Endodermal cell (in vitro differentiated cells): ENCODE data around the gene MTAP. TPM values are rescaled to one million over a fixed set of nuclear protein-coding genes. Genes with fewer than 3 reads are reported as not detected.

Experiments
- DNase-seq: peaks from one replicate; pipeline ENCODE4 v3.0.0-alpha.2; 2017
- H3K27ac ChIP-seq: 2 replicates; pipeline ENCODE4 v1.5.1; 2013; ENCODE audit warnings: mild to moderate bottlenecking, low read depth, low read length, moderate library complexity
- H3K27me3 ChIP-seq: 2 replicates; pipeline ENCODE4 v1.6.1; 2013; ENCODE audit warnings: mild to moderate bottlenecking, low read length, moderate library complexity; ENCODE audit not compliant: insufficient read depth, control insufficient read depth, poor library complexity, severe bottlenecking
- H3K36me3 ChIP-seq: 2 replicates; pipeline ENCODE4 v1.7.0; 2013; ENCODE audit warnings: mild to moderate bottlenecking, low read length, moderate library complexity; ENCODE audit not compliant: control insufficient read depth, insufficient read depth
- H3K4me1 ChIP-seq: one replicate; pipeline ENCODE4 v1.7.0; 2013; ENCODE audit warnings: low read length; ENCODE audit not compliant: control insufficient read depth, insufficient read depth
- H3K4me3 ChIP-seq: 2 replicates; pipeline ENCODE4 v1.5.1; 2013; ENCODE audit warnings: mild to moderate bottlenecking, low read length, moderate library complexity
- H3K9ac ChIP-seq: 2 replicates; pipeline ENCODE4 v1.6.1; 2013; ENCODE audit warnings: mild to moderate bottlenecking, low read length, moderate library complexity; ENCODE audit not compliant: poor library complexity, severe bottlenecking; ENCODE audit errors: extremely low read depth
- H3K9me3 ChIP-seq: 2 replicates; pipeline ENCODE4 v1.6.1; 2013; ENCODE audit warnings: mild to moderate bottlenecking, low read length, moderate library complexity; ENCODE audit not compliant: control insufficient read depth
- H3K27ac Mint-ChIP-seq: 2 replicates; pipeline ENCODE4 v1.8.0; 2020; ENCODE audit warnings: mixed read lengths
- H3K27me3 Mint-ChIP-seq: 2 replicates; pipeline ENCODE4 v1.8.0; 2021; ENCODE audit warnings: mild to moderate bottlenecking, mixed read lengths; ENCODE audit not compliant: insufficient read depth
- H3K36me3 Mint-ChIP-seq: 2 replicates; pipeline ENCODE4 v1.8.0; 2020; ENCODE audit warnings: low read depth, mixed read lengths
- H3K4me1 Mint-ChIP-seq: 2 replicates; pipeline ENCODE4 v1.8.0; 2020; ENCODE audit warnings: mixed read lengths
- H3K4me3 Mint-ChIP-seq: 2 replicates; pipeline ENCODE4 v1.8.0; 2020; ENCODE audit warnings: mild to moderate bottlenecking, moderate library complexity, mixed read lengths
- H3K9me3 Mint-ChIP-seq: 2 replicates; pipeline ENCODE4 v1.8.0; 2020; ENCODE audit warnings: mild to moderate bottlenecking, mixed read lengths
- CTCF ChIP-seq: fragments of 200-600 bp; sonication (generic); conservative IDR thresholded peaks from 2 replicates; pipeline ENCODE4 v1.5.0; 2021; ENCODE audit warnings: antibody characterized with exemption, mild to moderate bottlenecking
- WGBS, 2 experiments: methylation state at CpG; one replicate each; pipeline versions ENCODE4 v1.1.5 to v1.1.7; 2013; ENCODE audit warnings: missing lambda C conversion rate in 2 of 2, mixed read lengths in 1 of 2; ENCODE audit not compliant: insufficient coverage in 1 of 2, insufficient read length in 1 of 2; 5-methylcytosine and 5-hydroxymethylcytosine counted together
- total RNA-seq, 2 donors: library from RNA; stranded (reverse); fragmentation: NEBNext Ultra II Directional in 1 of 2; extraction: Animal tissue kit (Norgen Biotek cat#: 25700) in 1 of 2; gene quantifications; 2 replicates in 1 of 2; 3 replicates in 1 of 2; pipeline ENCODE4 v1.2.1, GENCODE V29; 2021

MTAP gene
- total RNA-seq, 2 donors from 2014 or later: 81.0 to 99.0 TPM

GRCh38 chr9:21890696-21891095 is 88.3 kb downstream of the MTAP start:
- H3K27me3 ChIP-seq: no peaks in the 10 kb centered on the region
- TF ChIP-seq CTCF: no peak
- H3K4me1 Mint-ChIP-seq: no peaks in the 10 kb centered on the region
- peaks cover 81% of the 10 kb centered on the region for H3K36me3 Mint-ChIP-seq
- no peaks in the 10 kb centered on the region for H3K4me1 ChIP-seq
- H3K27ac Mint-ChIP-seq: no peak overlapping the region
- no peak overlapping the region for H3K4me3 Mint-ChIP-seq
- peaks cover 82% of the 10 kb centered on the region for H3K9me3 Mint-ChIP-seq
- no peak overlapping the region for H3K4me3 ChIP-seq
- no peaks in the 10 kb centered on the region for H3K27me3 Mint-ChIP-seq
- no peak overlapping the region for H3K9ac ChIP-seq
- DNase-seq: no peak
- H3K36me3 ChIP-seq: peaks cover 25% of the 10 kb centered on the region
- 93 to 98% methylated on average over 5 of the region's 5 CpGs for WGBS, 2 experiments
- no peak overlapping the region for H3K27ac ChIP-seq
- H3K9me3 ChIP-seq: peaks cover 63% of the 10 kb centered on the region

GRCh38 chr9:21901546-21901945 is 99.1 kb downstream of the MTAP start:
- Histone ChIP-seq H3K4me1 (no peaks in the 10 kb centered on the region), H3K9me3 (peaks cover 12% of the 10 kb centered on the region), H3K36me3 (no peaks in the 10 kb centered on the region), H3K27me3 (no peaks in the 10 kb centered on the region), H3K27ac (no peak overlapping the region), H3K4me3 (no peak overlapping the region), H3K9ac (no peak overlapping the region)
- no peak for TF ChIP-seq CTCF
- Mint-ChIP-seq H3K4me3 (no peak overlapping the region), H3K9me3 (peaks cover 48% of the 10 kb centered on the region), H3K36me3 (peaks cover 26% of the 10 kb centered on the region), H3K27me3 (peaks cover 1% of the 10 kb centered on the region), H3K27ac (no peak overlapping the region), H3K4me1 (no peaks in the 10 kb centered on the region)
- no peak for DNase-seq
- 79 to 100% methylated on average over 1 of the region's 1 CpG for WGBS, 2 experiments

GRCh38 chr9:21902136-21902535 is 99.7 kb downstream of the MTAP start:
- Mint-ChIP-seq H3K27me3 (peaks cover 1% of the 10 kb centered on the region), H3K9me3 (peaks cover 42% of the 10 kb centered on the region), H3K4me1 (no peaks in the 10 kb centered on the region), H3K27ac (no peak overlapping the region), H3K4me3 (no peak overlapping the region), H3K36me3 (peaks cover 26% of the 10 kb centered on the region)
- Histone ChIP-seq H3K4me1 (no peaks in the 10 kb centered on the region), H3K27ac (no peak overlapping the region), H3K27me3 (no peaks in the 10 kb centered on the region), H3K4me3 (no peak overlapping the region), H3K36me3 (no peaks in the 10 kb centered on the region), H3K9ac (no peak overlapping the region), H3K9me3 (peaks cover 12% of the 10 kb centered on the region)
- no peak for TF ChIP-seq CTCF
- WGBS, 2 experiments: 60 to 94% methylated on average over 1 of the region's 1 CpG
- DNase-seq: no peak
